SU-DHL-6 (cell line): ENCODE data around the gene MCOLN1.

Experiments used
- H2AFZ ChIP-seq: fragments of 200-600 bp; sonication (generic); 2 replicates; pipeline ENCODE4 v1.6.1; 2014; ENCODE audit warnings: low read depth, mild to moderate bottlenecking, moderate library complexity, mixed read lengths, antibody characterized with exemption, low read length; ENCODE audit not compliant: severe bottlenecking
- H3F3A ChIP-seq: fragments of 200-600 bp; shearing (Covaris generic); 2 replicates; pipeline ENCODE4 v1.6.0; 2016; ENCODE audit warnings: antibody characterized with exemption, mild to moderate bottlenecking; ENCODE audit not compliant: insufficient read depth
- H3K27ac ChIP-seq: fragments of 200-600 bp; sonication (generic); 2 replicates; pipeline ENCODE4 v1.5.1; 2016; ENCODE audit warnings: low read depth, mild to moderate bottlenecking, low read length, moderate library complexity, mixed read lengths
- H3K27me3 ChIP-seq: fragments of 200-600 bp; sonication (generic), shearing (Covaris generic); 2 replicates; pipeline ENCODE4 v1.6.0; 2014; ENCODE audit warnings: mild to moderate bottlenecking, low read length
- H3K36me3 ChIP-seq: fragments of 200-600 bp; sonication (generic); 2 replicates; pipeline ENCODE4 v1.6.1; 2014; ENCODE audit warnings: mild to moderate bottlenecking, low read length, mixed read lengths
- H3K4me2 ChIP-seq: fragments of 300-600, 200-600 bp; shearing (Covaris generic), sonication (generic); 2 replicates; pipeline ENCODE4 v1.6.0; 2014; ENCODE audit warnings: low read length, low read depth, mild to moderate bottlenecking; ENCODE audit not compliant: poor library complexity, severe bottlenecking
- H3K4me3 ChIP-seq: fragments of 200-600 bp; sonication (generic); 2 replicates; pipeline ENCODE4 v1.5.1; 2014; ENCODE audit warnings: antibody characterized with exemption, low read length, mild to moderate bottlenecking, mixed read lengths; ENCODE audit not compliant: insufficient read depth, poor library complexity, severe bottlenecking
- H3K79me2 ChIP-seq: fragments of 200-600 bp; sonication (generic); 2 replicates; pipeline ENCODE4 v1.6.1; 2014; ENCODE audit warnings: mild to moderate bottlenecking, low read length, moderate library complexity; ENCODE audit not compliant: insufficient read depth
- H3K9ac ChIP-seq: fragments of 200-600 bp; sonication (generic); 2 replicates; pipeline ENCODE4 v1.7.0; 2014; ENCODE audit warnings: mild to moderate bottlenecking, low read length
- H3K9me2 ChIP-seq: fragments of 200-600 bp; sonication (generic); replicated peaks from 2 replicates; pipeline ENCODE4 v1.6.1; 2014; ENCODE audit warnings: low read length; ENCODE audit not compliant: insufficient read depth
- H3K9me3 ChIP-seq: fragments of 200-600 bp; sonication (generic); 2 replicates; pipeline ENCODE4 v1.6.1; 2014; ENCODE audit warnings: low read length, mixed read lengths; ENCODE audit not compliant: insufficient read depth
- H4K20me1 ChIP-seq: fragments of 200-600 bp; sonication (generic); 2 replicates; pipeline ENCODE4 v1.6.1; 2014; ENCODE audit warnings: low read depth, mild to moderate bottlenecking, antibody characterized with exemption, low read length, moderate library complexity, mixed read lengths
- EZH2phosphoT487 ChIP-seq: fragments of 200-600 bp; sonication (generic), shearing (Covaris generic); conservative IDR thresholded peaks from 2 replicates; pipeline ENCODE4 v1.6.1; 2018; ENCODE audit warnings: mild to moderate bottlenecking, antibody characterized with exemption, low read length, moderate library complexity, mixed read lengths
- TF ChIP-seq, protein P1 (sequence below): fragments of 200-600 bp; sonication (generic); IDR thresholded peaks from one replicate; pipeline ENCODE4 v1.5.1; 2017; ENCODE audit warnings: antibody characterized with exemption, mild to moderate bottlenecking, low read length, moderate library complexity; ENCODE audit not compliant: insufficient read depth, poor library complexity, severe bottlenecking

Gene MCOLN1

DNA sequence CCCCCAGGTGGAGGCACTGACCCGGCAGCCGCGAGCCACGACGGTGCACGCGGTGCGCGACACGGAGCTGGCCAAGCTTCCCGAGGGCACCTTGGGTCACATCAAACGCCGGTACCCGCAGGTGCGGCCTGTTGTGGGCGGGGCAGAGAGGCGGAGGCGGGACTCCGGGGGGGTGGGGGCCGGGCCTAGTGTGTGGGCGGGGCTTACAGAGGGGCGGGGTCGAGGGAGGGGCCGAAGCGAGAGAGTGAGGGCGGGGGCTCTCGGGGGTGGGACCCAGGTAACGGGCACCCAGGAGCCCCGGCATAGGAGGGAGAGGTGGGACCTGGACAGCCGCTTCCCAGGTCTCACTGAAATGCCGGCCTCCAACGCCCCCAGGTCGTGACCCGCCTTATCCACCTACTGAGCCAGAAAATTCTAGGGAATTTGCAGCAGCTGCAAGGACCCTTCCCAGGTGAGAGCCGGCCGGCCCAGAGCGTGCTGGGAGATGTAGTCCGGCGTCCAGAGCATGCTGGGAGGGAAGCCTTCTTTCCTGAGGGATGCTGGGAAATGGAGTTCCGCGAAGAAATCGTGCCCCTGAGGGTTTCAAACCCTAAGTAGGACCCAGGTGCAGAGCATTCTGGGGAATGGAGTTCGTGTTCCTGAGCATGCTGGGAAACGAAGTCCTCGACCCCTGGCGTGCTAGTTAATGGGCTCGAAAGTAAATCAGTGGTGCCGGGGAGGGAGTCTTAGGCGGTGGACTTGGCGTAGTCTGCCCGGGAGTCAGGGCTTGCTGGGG lies 28.8 kb downstream of the MCOLN1 start:
- Histone ChIP-seq H3K9ac (no peak overlapping the region), H3K27me3 (no peaks in the 10 kb centered on the region), H3K36me3 (no peaks in the 10 kb centered on the region), H3K4me2 (no peak overlapping the region), H2AFZ (no peak overlapping the region), H3K4me3 (no peak overlapping the region), H3K79me2 (no peaks in the 10 kb centered on the region), H3K9me3 (no peaks in the 10 kb centered on the region), H3K27ac (no peak overlapping the region), H3F3A (no peaks in the 10 kb centered on the region), H3K9me2 (no peaks in the 10 kb centered on the region), H4K20me1 (no peaks in the 10 kb centered on the region)
- TF ChIP-seq EZH2phosphoT487, result no peak
- TF ChIP-seq, protein P1, sequence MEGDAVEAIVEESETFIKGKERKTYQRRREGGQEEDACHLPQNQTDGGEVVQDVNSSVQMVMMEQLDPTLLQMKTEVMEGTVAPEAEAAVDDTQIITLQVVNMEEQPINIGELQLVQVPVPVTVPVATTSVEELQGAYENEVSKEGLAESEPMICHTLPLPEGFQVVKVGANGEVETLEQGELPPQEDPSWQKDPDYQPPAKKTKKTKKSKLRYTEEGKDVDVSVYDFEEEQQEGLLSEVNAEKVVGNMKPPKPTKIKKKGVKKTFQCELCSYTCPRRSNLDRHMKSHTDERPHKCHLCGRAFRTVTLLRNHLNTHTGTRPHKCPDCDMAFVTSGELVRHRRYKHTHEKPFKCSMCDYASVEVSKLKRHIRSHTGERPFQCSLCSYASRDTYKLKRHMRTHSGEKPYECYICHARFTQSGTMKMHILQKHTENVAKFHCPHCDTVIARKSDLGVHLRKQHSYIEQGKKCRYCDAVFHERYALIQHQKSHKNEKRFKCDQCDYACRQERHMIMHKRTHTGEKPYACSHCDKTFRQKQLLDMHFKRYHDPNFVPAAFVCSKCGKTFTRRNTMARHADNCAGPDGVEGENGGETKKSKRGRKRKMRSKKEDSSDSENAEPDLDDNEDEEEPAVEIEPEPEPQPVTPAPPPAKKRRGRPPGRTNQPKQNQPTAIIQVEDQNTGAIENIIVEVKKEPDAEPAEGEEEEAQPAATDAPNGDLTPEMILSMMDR, result no peak

DNA sequence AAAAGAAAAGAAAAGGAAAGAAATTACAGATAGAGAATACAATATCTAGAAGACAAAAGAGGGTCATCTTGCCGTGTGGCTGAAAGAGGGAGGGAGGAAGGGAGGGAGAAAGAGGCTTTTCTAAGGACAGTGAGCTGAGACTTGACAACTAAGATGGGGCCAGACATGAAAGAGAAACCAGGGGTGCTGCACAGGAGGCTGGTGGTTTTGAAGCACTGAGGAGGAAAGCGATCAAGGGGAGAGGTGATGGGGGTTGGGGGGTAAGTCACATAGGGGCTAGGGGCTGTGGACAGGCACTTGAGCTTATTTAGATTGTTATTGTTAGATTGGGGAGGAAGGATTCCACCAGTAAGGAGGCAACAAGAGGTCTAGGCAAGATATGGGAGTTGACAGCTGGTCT lies 30.4 kb downstream of the MCOLN1 start:
- Histone ChIP-seq H3K4me2 (no peak overlapping the region), H3K9ac (no peak overlapping the region), H3F3A (no peaks in the 10 kb centered on the region), H3K27me3 (no peaks in the 10 kb centered on the region), H2AFZ (no peak overlapping the region), H3K4me3 (no peak overlapping the region), H3K79me2 (no peaks in the 10 kb centered on the region), H3K27ac (no peak overlapping the region), H3K9me2 (no peaks in the 10 kb centered on the region), H3K9me3 (no peaks in the 10 kb centered on the region), H4K20me1 (no peaks in the 10 kb centered on the region), H3K36me3 (0 out of 2 replicates have a peak, but pooled peaks cover 2% of the 10 kb centered on the region)
- TF ChIP-seq, protein P1, result no peak
- TF ChIP-seq EZH2phosphoT487, result no peak

DNA sequence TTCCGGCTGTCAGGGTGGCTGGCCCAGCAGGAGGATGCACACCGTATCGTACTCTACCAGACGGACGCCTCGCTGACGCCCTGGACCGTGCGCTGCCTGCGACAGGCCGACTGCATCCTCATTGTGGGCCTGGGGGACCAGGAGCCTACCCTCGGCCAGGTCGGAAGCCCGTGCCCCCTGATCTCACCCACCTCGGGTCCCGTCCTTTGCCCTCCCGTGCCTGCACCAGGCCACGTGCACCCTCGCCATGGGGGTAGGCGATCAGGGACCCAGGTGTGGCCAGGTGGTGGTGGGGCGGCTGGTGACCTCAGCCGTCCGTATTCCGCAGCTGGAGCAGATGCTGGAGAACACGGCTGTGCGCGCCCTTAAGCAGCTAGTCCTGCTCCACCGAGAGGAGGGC lies 32.1 kb downstream of the MCOLN1 start:
- Histone ChIP-seq H3K4me3 (no peak overlapping the region), H3K27me3 (no peaks in the 10 kb centered on the region), H3K36me3 (0 out of 2 replicates have a peak, but pooled peaks cover 2% of the 10 kb centered on the region), H3K79me2 (no peaks in the 10 kb centered on the region), H3K9ac (no peak overlapping the region), H3K9me2 (no peaks in the 10 kb centered on the region), H3F3A (no peaks in the 10 kb centered on the region), H3K27ac (no peak overlapping the region), H3K9me3 (no peaks in the 10 kb centered on the region), H4K20me1 (no peaks in the 10 kb centered on the region), H3K4me2 (no peak overlapping the region), H2AFZ (no peak overlapping the region)
- no peak for TF ChIP-seq EZH2phosphoT487
- TF ChIP-seq, protein P1, result no peak
